ENCODE results near the gene CHD5. TPM values are rescaled to one million over a fixed set of nuclear protein-coding genes. Genes with fewer than 3 reads are reported as not detected.
A peak's percentile ranks its signal among the peaks of the same experiment; 100 is the strongest.

Gene CHD5
- total and polyA plus RNA-seq, 4 donors: 9.9 to 51.1 (median 34.4) TPM

DNA sequence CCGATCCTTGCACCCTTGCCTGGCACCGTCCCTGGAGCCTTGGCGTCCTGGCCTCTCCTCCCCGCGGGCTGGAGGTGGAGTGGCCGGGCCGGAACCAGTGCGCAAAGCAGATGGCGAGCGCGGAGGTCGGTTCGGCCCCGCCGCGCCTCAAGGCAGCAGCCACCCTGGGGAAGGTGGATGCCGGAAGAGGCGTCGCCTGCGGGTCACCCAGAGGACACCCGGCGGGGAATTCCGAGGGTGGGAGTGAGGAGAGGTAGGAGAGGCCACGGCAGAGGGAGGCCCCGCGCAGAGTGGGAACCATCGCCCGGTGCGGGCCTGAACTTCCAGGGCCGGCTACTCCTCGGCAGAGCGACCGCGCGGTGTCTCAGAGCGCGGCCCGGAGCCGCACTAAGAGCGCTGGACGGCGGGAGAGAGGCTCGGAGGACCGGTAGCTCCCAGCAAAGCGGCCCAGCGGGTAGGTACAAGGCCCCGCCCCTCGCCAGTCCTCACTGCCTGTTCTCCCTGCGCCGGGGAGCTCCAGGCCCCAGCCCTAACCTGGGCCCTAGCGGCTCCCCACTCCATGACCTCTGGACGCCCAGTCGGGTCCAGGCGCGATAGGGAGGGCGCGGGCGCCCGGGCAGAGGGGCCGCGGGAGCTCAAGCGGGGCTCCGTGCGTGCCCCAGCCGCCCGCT is 25.9 kb upstream of the CHD5 start, which contains the start of gene RNF207:
RNF207 (plus strand) TSS at position 271 of the 671 bp plus-strand sequence. CDS start 417 bp downstream, outside the sequence.
- Histone ChIP-seq H3K9me3 (ENCODE audit: control insufficient read depth, insufficient read depth, low read length) (no peaks in the 10 kb centered on the region), H3K4me1 (ENCODE audit: control insufficient read depth, insufficient read depth, low read length) (peaks cover 46% of the 10 kb centered on the region), H3K36me3 (ENCODE audit: control insufficient read depth, insufficient read depth, low read length) (peaks cover 12% of the 10 kb centered on the region), H3K27me3 (ENCODE audit: control insufficient read depth, insufficient read depth, low read length) (peaks cover 37% of the 10 kb centered on the region), H3K27ac (ENCODE audit: low read depth, low read length) (peak within 1 kb of the TSS; percentile 57), H3K4me3 (ENCODE audit: low read depth, low read length) (peak within 1 kb of the TSS; percentile 36)
- WGBS (ENCODE audit: insufficient coverage): under 1% methylated on average over 66 of the region's 66 CpGs
- DNase-seq (ENCODE audit: low read depth in 4 of 6, low spot score in 6 of 6): peak in 2 of 6 donors; percentile 14 to 44

DNA sequence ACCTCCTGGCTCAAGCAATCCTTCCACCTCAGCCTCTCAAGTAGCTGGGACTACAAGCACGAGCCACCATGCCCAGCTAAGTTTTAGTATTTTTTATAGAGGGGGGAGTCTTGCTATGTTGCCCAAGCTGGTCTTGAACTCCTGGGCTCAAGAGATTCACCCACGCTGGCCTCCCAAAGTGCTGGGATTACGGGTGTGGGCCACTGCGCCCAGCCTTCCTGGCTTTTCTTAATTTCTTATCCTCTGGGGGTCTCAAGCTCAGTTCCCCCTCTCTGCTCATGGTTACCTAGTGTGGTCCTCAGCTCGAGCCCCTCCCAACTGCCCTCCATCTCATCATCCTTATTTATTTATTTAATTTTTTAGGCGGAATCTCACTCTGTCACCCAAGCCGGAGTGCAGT is 22.1 kb upstream of the CHD5 start:
- peaks cover 1% of the 10 kb centered on the region for H3K36me3 ChIP-seq (ENCODE audit: control insufficient read depth, insufficient read depth, low read length)
- no peak for DNase-seq (ENCODE audit: low read depth in 4 of 6, low spot score in 6 of 6)
- no peak overlapping the region for H3K4me3 ChIP-seq (ENCODE audit: low read depth, low read length)
- peaks cover 23% of the 10 kb centered on the region for H3K27me3 ChIP-seq (ENCODE audit: control insufficient read depth, insufficient read depth, low read length)
- no peaks in the 10 kb centered on the region for H3K9me3 ChIP-seq (ENCODE audit: control insufficient read depth, insufficient read depth, low read length)
- 96% methylated on average over 6 of the region's 7 CpGs for WGBS (ENCODE audit: insufficient coverage)
- H3K4me1 ChIP-seq (ENCODE audit: control insufficient read depth, insufficient read depth, low read length): peaks cover 32% of the 10 kb centered on the region
- H3K27ac ChIP-seq (ENCODE audit: low read depth, low read length): no peak overlapping the region

DNA sequence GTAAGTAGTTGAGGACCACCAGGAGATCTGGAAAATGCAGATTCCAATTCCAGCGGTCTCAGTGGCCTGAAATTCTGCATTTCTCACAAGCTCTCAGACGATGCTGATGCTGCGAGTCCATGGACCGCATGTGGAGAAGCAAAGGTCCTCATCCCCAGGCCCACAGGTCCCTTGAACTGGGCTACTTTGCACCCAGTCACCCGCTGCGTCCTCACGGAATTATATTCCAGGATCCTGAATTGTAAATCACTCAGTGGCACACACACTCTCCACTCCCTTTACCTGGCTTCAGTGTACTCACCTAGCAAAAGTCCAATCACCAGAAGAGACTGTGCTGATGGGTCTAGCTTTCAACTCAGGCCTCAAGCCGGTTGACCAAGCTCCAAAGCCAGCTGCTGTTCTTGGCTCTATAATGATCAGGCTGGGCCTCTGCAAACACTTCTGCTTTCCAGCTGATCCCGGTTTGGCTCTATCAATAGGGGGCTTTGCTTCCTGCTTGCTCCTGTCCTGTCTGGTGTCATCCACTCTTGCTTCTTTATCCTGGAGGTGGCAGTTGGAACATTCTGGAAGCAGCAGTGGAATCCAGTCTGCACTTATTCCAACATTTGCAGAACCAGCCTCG is 20.2 kb upstream of the CHD5 start:
- Histone ChIP-seq H3K4me1 (ENCODE audit: control insufficient read depth, insufficient read depth, low read length) (peaks cover 16% of the 10 kb centered on the region), H3K27ac (ENCODE audit: low read depth, low read length) (peak overlapping the region; percentile 83), H3K9me3 (ENCODE audit: control insufficient read depth, insufficient read depth, low read length) (no peaks in the 10 kb centered on the region), H3K27me3 (ENCODE audit: control insufficient read depth, insufficient read depth, low read length) (peaks cover 3% of the 10 kb centered on the region), H3K36me3 (ENCODE audit: control insufficient read depth, insufficient read depth, low read length) (peaks cover 18% of the 10 kb centered on the region), H3K4me3 (ENCODE audit: low read depth, low read length) (peak overlapping the region; percentile 95)
- DNase-seq (ENCODE audit: low read depth in 4 of 6, low spot score in 6 of 6): peak in 1 of 6 donors; percentile 17
- WGBS (ENCODE audit: insufficient coverage): 61% methylated on average over 10 of the region's 10 CpGs

DNA sequence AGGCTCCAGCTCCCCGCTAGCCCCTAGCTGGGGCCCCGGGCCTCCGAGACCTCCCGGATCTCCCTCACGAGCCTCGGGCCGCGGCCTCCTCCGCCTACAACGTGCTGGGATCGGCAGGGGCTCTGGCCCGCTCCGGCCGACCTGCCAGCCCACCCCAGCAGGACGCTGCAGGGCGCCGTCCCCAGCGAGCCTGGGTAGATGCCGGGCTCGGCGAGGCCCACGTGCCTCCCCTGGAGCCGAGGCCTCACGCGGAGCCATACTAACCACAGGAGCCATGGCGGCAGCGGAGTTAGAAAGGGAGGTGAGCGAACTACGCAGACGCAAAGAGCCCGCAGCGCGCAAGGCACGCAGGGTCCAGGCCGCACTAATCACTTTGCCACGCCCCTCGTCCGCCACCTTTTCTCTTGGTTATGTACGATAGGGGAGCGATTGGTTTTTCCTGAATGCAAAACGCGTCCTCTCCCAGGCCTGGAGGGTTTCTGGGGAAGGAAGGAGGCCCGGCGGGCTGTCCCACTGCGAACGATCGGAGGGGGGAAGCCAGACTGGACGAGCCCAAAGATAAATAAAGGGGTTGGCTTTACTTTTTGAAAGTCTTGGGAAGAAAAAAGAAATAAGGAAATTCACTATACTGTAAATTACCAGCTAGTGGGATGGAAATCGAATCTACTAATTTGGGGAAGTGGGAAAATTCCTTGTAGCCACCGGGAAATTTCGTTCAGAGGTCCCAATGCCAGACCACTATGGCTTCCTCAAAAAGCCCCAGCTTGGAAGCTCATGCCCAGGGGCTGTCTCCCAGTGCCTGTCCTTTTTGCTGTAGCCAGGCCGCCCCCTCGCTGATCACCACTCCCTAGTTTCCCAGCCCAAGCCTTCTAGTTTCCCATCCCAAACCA is 19.4 kb upstream of the CHD5 start, which contains the start of gene RPL22:
RPL22 (minus strand) TSS at position 298 of the 890 bp plus-strand sequence; CDS start at position 276, 22 bp downstream.
- H3K4me3 ChIP-seq (ENCODE audit: low read depth, low read length): peak within 1 kb of the TSS; percentile 95
- no peaks in the 10 kb centered on the region for H3K9me3 ChIP-seq (ENCODE audit: control insufficient read depth, insufficient read depth, low read length)
- DNase-seq (ENCODE audit: low read depth in 4 of 6, low spot score in 6 of 6): peak; percentile 97 to 100 (median 99)
- no peaks in the 10 kb centered on the region for H3K27me3 ChIP-seq (ENCODE audit: control insufficient read depth, insufficient read depth, low read length)
- H3K36me3 ChIP-seq (ENCODE audit: control insufficient read depth, insufficient read depth, low read length): peaks cover 25% of the 10 kb centered on the region
- under 1% methylated on average over 48 of the region's 53 CpGs for WGBS (ENCODE audit: insufficient coverage)
- H3K4me1 ChIP-seq (ENCODE audit: control insufficient read depth, insufficient read depth, low read length): peaks cover 10% of the 10 kb centered on the region
- peak within 1 kb of the TSS; percentile 83 for H3K27ac ChIP-seq (ENCODE audit: low read depth, low read length)

DNA sequence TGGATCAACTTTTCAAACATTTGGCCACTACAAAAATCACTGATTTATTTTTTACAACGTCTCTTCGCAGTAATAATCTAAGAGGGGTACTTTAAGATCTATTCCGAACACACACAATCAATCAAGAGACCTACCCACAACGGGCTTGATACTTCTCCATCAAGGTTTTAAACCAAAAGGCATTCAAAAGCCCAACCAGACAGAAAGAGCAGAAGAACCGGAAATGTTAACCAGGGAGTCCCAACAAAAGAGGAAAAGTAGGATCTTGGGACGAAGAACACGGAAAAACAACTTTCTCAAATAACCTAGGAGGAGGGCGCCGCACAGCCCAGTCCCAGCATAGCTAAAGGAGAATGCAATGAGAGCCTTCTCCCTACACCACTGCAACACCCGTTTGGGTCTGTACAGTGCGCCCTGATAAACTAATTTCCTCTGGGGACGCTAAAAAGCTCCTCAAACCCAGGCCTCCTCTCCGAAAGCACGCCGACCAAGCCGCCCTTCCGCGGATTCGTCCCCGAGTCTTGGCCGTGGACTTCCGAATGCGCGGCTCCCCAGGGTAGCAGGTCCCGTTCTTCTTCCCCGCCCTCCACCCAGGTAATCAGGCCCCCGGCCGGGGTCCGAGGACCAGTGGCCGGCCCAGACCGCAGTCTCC is 18.7 kb upstream of the CHD5 start:
- Histone ChIP-seq H3K27ac (ENCODE audit: low read depth, low read length) (peak overlapping the region; percentile 69), H3K27me3 (ENCODE audit: control insufficient read depth, insufficient read depth, low read length) (no peaks in the 10 kb centered on the region), H3K36me3 (ENCODE audit: control insufficient read depth, insufficient read depth, low read length) (peaks cover 31% of the 10 kb centered on the region), H3K4me1 (ENCODE audit: control insufficient read depth, insufficient read depth, low read length) (peaks cover 10% of the 10 kb centered on the region), H3K9me3 (ENCODE audit: control insufficient read depth, insufficient read depth, low read length) (no peaks in the 10 kb centered on the region), H3K4me3 (ENCODE audit: low read depth, low read length) (peak overlapping the region; percentile 95)
- DNase-seq (ENCODE audit: low read depth in 4 of 6, low spot score in 6 of 6): no peak
- 0% methylated on average over 26 of the region's 31 CpGs for WGBS (ENCODE audit: insufficient coverage)

DNA sequence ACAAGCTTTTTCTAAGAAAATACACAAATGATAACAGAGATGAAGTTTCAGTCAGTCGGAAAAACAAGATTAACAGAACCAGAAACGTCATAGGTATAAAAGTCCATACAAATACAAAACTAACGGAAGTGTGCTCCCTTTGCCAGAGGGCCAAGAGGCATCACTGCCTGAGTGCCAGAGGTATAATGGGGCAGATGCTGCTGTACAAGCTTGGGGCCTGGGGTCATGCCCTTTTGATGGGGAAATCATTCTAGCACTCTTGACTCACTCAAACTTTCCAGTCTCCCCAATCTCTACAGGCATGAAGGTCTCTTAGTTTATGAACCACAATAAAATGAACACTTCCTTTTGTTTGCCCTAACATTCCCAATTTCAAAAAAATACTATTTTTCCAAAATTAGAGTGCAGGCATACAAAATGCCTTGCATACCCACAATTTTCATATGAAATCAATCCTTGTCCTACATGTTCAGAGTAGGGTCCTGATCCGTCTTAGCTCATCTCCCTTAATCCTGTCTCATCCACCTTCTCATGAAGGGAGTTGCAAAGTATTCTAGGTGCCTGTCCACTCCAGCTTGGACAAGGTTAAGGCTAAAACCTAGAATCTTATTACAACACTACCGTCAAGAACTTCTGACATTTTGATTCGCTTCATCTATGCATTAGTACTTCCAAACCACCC is 17.8 kb upstream of the CHD5 start:
- DNase-seq (ENCODE audit: low read depth in 4 of 6, low spot score in 6 of 6): no peak
- Histone ChIP-seq H3K27ac (ENCODE audit: low read depth, low read length) (no peak overlapping the region), H3K9me3 (ENCODE audit: control insufficient read depth, insufficient read depth, low read length) (no peaks in the 10 kb centered on the region), H3K27me3 (ENCODE audit: control insufficient read depth, insufficient read depth, low read length) (no peaks in the 10 kb centered on the region), H3K4me1 (ENCODE audit: control insufficient read depth, insufficient read depth, low read length) (peaks cover 10% of the 10 kb centered on the region), H3K4me3 (ENCODE audit: low read depth, low read length) (peak overlapping the region; percentile 95), H3K36me3 (ENCODE audit: control insufficient read depth, insufficient read depth, low read length) (peaks cover 40% of the 10 kb centered on the region)
- 56% methylated on average over 2 of the region's 6 CpGs for WGBS (ENCODE audit: insufficient coverage)

DNA sequence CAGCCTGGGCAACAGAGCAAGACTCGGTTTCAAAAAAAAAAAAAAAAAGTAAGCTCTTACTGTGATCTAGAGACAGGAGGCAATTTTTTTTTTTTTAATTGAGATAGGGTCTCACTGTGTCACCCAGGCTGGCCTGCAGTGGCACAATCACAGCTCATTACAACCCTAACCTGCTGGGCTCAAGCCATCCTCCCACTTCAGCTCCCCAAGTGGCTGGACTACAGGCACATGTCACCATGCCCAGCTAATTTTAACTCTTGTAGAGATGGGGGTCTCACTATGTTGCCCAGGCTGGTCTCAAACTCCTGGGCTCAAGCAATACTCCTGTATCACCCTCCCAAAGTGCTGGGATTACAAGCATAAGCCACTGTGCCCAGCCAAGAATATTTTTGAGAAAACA is 11.8 kb upstream of the CHD5 start:
- Histone ChIP-seq H3K27me3 (ENCODE audit: control insufficient read depth, insufficient read depth, low read length) (no peaks in the 10 kb centered on the region), H3K36me3 (ENCODE audit: control insufficient read depth, insufficient read depth, low read length) (peaks cover 91% of the 10 kb centered on the region), H3K4me3 (ENCODE audit: low read depth, low read length) (no peak overlapping the region), H3K4me1 (ENCODE audit: control insufficient read depth, insufficient read depth, low read length) (no peaks in the 10 kb centered on the region), H3K9me3 (ENCODE audit: control insufficient read depth, insufficient read depth, low read length) (no peaks in the 10 kb centered on the region), H3K27ac (ENCODE audit: low read depth, low read length) (no peak overlapping the region)
- WGBS (ENCODE audit: insufficient coverage): no CpG with 5 or more reads among the region's 1 CpG
- no peak for DNase-seq (ENCODE audit: low read depth in 4 of 6, low spot score in 6 of 6)

DNA sequence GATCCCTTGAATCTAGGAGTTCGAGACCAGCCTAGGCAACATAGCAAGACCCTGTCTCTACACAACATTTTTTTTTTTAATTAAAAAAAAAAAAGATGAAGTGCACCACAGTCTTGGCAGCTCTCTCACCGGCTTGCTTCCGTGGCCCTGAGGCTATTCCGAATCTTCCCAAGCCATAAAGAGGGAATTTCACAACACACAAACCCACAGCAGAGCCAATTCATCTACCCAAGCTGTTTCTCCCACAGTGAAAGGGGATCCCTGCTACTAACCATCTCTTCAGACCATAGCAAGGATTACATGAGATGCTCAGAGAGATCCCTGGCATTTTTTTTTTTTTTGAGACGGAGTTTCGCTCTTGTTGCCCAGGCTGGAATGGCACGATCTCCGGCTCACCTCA is 8.3 kb upstream of the CHD5 start:
- 94% methylated on average over 6 of the region's 8 CpGs for WGBS (ENCODE audit: insufficient coverage)
- no peak for DNase-seq (ENCODE audit: low read depth in 4 of 6, low spot score in 6 of 6)
- no peaks in the 10 kb centered on the region for H3K4me1 ChIP-seq (ENCODE audit: control insufficient read depth, insufficient read depth, low read length)
- no peak overlapping the region for H3K27ac ChIP-seq (ENCODE audit: low read depth, low read length)
- H3K4me3 ChIP-seq (ENCODE audit: low read depth, low read length): no peak overlapping the region
- peaks cover 66% of the 10 kb centered on the region for H3K36me3 ChIP-seq (ENCODE audit: control insufficient read depth, insufficient read depth, low read length)
- no peaks in the 10 kb centered on the region for H3K27me3 ChIP-seq (ENCODE audit: control insufficient read depth, insufficient read depth, low read length)
- H3K9me3 ChIP-seq (ENCODE audit: control insufficient read depth, insufficient read depth, low read length): no peaks in the 10 kb centered on the region

All from spinal cord (tissue), 10 donors.